Stimulated activated CD4-positive, alpha-beta T cell treated with anti-CD3 and anti-CD28 coated beads, Interleukin-1b, Interleukin-23, amount 100 ng/mL, for 4 hours (primary cell): ENCODE measurements around the gene SPECC1.
"Not testable (repeated sequence)": the region's sequence is repeated elsewhere in the genome, so short reads cannot be mapped to it uniquely, and the experiment has no call there.

Experiments used
- DNase-seq, 2 donors: peaks; one replicate each; pipeline ENCODE4 v3.0.0-alpha.2; 2020; ENCODE audit warnings: low read depth in 2 of 2

SPECC1 gene

GRCh38 chr17:20232611-20233010, 223.5 kb downstream of the SPECC1 start:
- no peak for DNase-seq

- peak; percentile 12 to 14 for DNase-seq
Measured at GRCh38 chr17:20234276-20234675, 225.1 kb downstream of the SPECC1 start.

- DNase-seq, result no peak
Measured at GRCh38 chr17:20235747-20236146, 226.6 kb downstream of the SPECC1 start.

DNA sequence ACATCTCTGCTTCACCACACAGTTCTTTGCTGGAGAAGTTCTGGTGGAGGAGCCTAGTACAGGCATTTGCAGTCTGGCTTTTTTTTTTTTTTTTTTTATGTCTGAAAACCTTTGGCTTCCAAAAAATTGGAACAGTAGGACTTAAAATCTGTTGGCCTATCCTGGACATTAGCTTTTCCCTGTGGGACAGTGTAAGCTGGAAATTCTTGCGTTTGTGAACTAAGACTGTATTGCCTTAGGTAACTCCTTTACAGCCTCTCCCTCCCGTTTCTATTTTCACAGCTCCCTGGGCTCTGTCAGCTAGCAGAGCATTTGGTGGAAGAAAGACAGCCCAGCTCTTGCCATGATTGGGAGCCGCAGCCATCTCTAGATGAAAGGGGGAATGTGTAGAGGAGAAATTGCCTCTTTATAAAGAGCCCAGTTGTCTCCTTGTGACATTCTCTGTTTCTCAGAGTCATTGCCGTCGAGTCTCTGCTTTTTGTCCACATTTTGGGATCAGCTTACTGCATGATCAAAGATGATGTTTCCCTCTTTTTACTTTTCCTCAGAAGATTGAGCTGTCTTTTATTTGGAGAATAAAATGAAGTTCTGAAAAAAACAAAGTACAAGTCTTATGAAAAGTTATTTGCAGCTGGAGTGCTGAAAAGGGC, 227.5 kb downstream of the SPECC1 start:
- DNase-seq, result no peak

- not testable (repeated sequence) for DNase-seq
Measured at GRCh38 chr17:20239776-20240175, 230.6 kb downstream of the SPECC1 start.

DNA sequence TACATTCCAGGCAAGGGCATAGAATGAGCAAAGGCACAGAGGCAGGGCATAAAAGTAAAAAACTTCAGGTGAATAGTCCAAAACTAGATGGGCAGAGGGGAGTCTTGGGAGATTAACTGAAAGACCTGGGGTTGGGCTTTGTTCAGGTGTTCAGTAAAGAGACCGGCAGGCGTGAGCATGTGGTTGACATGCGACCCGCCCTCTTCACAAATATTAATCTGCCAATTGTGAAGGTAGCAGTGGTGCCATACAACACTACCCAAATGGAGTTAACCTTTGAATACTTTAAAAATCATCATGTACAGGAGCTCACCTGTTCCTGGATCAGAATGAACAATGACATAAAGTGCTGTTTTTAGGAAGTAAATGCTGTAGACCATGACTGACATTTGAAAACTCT, 232.7 kb downstream of the SPECC1 start:
- no peak for DNase-seq

DNA sequence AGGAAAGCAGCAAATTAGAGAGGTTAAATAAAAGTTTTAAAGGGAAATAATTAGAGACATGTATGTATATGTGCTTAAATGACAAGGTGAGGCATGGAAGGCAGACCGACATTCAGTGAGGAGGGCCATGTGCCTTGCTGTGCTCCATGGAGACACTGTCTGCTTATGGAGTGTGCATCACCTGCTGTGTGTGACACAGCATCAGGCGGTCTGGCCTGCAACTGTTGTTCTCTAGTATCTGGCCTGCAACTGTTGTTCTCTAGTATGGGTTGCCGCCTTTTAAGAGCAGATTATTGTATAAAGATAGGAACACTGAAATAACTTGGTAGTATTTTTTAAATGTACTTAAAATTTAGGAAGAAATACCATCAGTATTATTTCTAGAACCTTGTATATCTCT, 233.1 kb downstream of the SPECC1 start:
- DNase-seq, result no peak

DNA sequence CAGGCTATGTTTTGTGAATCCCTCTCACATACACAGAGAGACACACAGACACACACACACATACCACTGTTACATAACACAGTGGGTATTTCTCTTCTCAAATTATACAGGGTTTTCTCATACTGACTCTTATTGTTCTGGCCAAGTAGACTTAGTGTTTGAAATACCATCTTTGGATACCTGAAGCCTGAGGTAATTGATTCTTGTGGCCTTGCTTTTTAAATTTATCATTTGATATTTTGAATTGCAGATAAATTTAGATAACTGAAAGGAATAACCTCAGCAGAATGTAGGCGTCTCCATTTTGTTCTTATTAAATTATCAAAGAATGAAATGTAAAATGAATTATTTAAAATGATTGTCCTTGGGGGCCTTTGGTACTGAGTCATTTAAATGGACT, 234.4 kb downstream of the SPECC1 start:
- no peak for DNase-seq

GRCh38 chr17:20244671-20245070, 235.5 kb downstream of the SPECC1 start:
- no peak for DNase-seq

DNA sequence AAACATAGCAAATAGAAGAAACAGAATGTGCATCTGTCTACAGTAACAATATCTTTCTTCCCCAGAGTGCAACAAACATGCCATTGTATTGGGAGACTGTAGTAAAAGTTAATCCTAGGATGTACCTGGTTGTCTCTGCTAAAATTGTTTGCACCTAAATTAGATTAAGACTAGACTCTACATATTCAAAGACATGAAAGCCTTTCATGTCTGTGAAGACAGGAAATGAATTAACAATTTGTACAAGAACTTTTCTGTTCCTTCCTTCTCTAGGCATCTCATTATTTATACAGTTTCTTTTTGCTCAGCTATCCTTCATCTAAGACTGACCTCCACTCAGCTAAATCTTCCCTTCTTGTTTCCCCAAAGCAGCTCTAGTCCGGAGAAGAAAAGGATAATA, 237.5 kb downstream of the SPECC1 start:
- no peak for DNase-seq

DNA sequence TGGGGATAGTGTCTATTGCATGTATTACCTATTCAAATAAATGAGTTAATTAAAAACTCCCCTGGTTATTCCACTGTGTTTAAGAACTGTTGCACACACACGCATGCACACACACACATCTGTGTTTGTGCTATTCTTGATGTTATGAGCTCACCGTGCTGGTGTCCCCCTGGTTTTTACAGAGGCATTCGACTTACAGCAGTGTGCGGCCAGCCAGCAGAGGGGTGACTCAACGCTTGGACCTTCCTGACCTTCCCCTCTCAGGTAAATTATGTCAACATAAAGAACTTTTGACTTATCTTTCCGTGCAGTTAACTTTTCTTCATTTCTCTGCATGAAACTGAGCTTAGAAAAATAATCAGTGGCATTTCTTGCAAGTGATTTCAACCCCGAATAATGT, 244.2 kb downstream of the SPECC1 start:
- no peak for DNase-seq

- DNase-seq, result no peak
Measured at GRCh38 chr17:20254541-20254940, 245.4 kb downstream of the SPECC1 start.

DNA sequence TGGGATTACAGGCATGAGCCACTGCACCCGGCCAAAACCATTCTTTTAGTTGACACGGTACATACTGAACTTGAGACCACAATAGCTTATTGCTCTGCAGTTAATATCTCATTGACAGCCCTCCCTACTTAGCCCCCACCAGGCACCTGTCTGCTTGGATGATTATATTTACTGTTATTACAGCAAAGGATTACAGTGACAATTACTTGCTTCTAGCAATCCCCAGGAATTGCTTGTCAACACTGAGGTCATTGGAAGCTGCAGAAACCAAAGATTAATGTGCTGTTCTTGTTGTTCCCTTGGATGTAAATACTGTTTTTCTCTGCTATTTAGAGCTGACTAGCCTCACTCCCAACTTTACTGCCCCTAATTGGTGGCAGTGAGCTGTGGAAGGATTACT, 247.0 kb downstream of the SPECC1 start:
- DNase-seq, result no peak

GRCh38 chr17:20257008-20257407, 247.8 kb downstream of the SPECC1 start:
- no peak for DNase-seq

DNA sequence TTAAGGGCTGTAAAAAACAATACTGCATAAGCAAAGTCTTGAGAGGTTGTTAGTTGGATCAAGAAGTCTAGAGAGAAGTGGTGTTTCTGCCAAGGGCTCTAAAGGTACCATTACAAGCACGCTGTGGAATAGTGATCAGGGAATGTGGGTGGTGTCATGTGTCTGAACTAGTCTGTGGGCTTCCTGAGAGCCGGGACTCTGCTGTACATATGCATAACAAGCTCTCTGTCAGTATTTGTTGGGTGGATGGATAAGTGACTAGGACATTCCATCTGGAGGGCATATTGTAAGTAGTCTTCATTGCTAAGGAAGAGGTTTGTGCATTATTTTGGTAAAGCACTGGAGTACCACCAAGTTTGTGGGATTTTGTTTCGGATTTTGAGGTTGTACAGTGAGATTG, 248.6 kb downstream of the SPECC1 start:
- DNase-seq, result no peak

- DNase-seq, result no peak
Measured at GRCh38 chr17:20259668-20260067, 250.5 kb downstream of the SPECC1 start.

- DNase-seq, result no peak
Measured at GRCh38 chr17:20260268-20260667, 251.1 kb downstream of the SPECC1 start.

DNA sequence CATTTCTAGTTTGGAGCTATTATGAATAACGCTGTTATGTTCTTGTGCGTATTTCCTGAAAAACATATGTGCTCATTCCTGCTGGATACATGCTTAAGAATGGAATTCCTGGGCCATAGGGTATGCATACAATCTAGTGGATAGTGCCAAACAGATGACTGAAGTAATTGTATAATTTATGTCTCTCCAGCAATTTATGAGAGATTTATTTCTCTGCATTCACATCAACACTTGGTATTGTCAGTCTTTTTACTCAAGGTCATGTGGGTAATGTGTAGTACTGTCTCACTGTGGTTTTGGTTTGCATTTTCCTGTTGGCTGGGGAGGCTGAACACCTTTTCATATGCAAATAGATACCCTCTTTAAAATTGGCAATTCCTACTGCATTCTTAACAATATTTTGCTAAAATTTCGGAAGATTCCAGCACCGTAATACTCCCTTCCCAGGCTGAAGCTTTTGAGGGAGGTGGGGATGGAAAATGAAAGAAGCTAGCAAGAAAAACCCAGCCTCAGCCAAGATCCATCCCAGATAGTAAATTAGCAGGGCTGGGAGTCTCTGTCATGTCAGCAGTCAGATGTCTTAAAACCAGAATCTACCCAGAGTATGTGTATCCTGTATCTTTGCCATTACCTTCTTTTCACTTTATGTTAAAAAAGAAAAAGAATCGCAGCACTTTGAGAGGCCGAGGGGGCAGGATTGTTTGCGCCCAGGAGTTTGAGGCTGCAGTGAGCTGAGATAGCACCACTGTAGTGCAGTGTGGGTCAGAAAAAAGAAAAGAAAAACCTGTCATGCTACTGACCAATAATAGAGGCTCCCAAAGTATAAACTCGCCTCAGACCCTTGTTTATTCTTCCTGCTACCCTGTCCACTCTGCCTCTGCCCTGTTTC, 253.3 kb downstream of the SPECC1 start:
- no peak for DNase-seq

- not testable (repeated sequence) for DNase-seq
Measured at GRCh38 chr17:20263115-20263433, 253.9 kb downstream of the SPECC1 start.

- no peak for DNase-seq
Measured at GRCh38 chr17:20263595-20263994, 254.4 kb downstream of the SPECC1 start.

GRCh38 chr17:20264996-20265395, 255.8 kb downstream of the SPECC1 start:
- no peak for DNase-seq

DNA sequence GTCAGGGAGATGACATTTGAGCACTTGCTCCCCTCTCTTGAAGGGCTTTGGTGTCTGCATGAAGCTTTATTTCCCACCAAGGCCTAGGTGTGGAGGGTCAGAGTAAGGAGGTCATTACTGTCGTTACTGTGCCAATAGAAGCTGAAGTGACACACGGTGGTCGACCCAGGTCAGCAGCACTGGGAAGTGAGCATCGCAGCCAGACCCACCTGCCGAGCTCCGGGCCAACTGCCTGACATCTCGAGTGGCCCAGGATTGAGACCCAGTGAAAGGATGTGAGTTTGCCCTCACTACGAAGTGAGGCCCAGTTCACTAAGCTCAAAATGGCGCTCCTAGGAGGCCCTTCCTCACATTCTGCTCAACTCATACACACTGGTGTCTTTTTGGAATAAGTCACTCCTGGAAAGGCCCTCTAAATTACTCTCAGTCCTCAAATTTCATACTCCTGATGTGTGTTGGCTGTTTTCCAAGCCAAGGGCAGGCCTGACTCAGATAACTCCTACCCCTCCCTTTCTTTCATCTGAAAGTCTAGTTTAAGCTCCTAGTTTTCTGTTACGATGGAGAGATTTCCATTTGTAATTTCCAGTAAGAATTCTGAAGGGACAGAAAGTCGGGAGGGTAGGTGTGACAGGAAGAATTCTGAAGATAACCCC, 257.8 kb downstream of the SPECC1 start:
- no peak for DNase-seq

DNA sequence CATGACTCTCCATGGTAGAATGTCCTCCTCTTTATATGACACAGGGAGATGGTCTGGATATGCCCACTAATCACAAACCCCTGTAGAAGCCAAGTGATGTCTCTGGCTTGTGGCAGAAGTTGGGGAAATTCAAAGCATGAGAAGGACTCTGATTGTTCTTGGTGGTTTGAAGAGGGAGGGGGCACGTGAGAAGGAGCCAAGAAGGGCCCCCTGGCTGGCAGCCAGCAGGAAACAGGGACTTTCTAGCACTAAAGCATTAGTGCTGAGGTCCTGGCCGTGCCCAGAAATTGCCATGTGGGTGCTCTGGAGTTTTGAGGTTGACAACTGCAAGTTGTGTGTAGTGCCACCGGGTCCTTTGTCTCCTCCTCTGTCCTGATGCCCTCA, 258.3 kb downstream of the SPECC1 start:
- DNase-seq, result peak in 1 of 2 donors; percentile 29
